Measurements from ENCODE around the gene HABP2. TPM values are rescaled to one million over a fixed set of nuclear protein-coding genes. Genes with fewer than 3 reads are reported as not detected.

The HABP2 gene
- polyA plus RNA-seq, 3 donors: not detected

- Mint-ChIP-seq H3K27me3 (ENCODE audit: low read depth in 3 of 3) (peaks cover 2 to 9% (median 5%) of the 10 kb centered on the region in 3 donors), H3K9me3 (peaks cover 0 to 3% (median 0%) of the 10 kb centered on the region in 7 donors), H3K36me3 (no peaks in the 10 kb centered on the region), H3K27ac (no peak overlapping the region), H3K4me3 (no peak overlapping the region), H3K4me1 (no peaks in the 10 kb centered on the region)
- intact Hi-C loops (cut with micrococcal nuclease): no loop called here
- H3K9me3 ChIP-seq (replicated peaks in 1 of 2; ENCODE audit: control insufficient read depth in 1 of 2, insufficient read depth in 1 of 2, low read length in 2 of 2): no peaks in the 10 kb centered on the region
- H3K4me1 ChIP-seq (ENCODE audit: control insufficient read depth in 1 of 2, insufficient read depth in 2 of 2, low read length in 2 of 2): no peaks in the 10 kb centered on the region
- no peak overlapping the region for H3K4me3 ChIP-seq (replicated peaks in 1 of 3; ENCODE audit: low read depth in 2 of 3, low read length in 3 of 3)
- H3K36me3 ChIP-seq (replicated peaks in 1 of 2; ENCODE audit: control insufficient read depth in 1 of 2, insufficient read depth in 2 of 2, low read length in 2 of 2): no peaks in the 10 kb centered on the region
- H3K27ac ChIP-seq (ENCODE audit: low read depth in 1 of 2, low read length in 2 of 2): no peak overlapping the region
- TF ChIP-seq CTCF (IDR thresholded peaks at IDR 0.05): no peak
- no peak overlapping the region for H2AFZ ChIP-seq (ENCODE audit: insufficient read depth, low read depth, low read length, poor library complexity, severe bottlenecking)
- no peak overlapping the region for H3K9ac ChIP-seq (ENCODE audit: insufficient read depth, low read length, poor library complexity, severe bottlenecking)
- H3K27me3 ChIP-seq (ENCODE audit: control insufficient read depth in 2 of 2, insufficient read depth in 2 of 2, low read length in 2 of 2): no peaks in the 10 kb centered on the region
- H3K79me2 ChIP-seq (ENCODE audit: insufficient read depth, low read length): no peaks in the 10 kb centered on the region
- no peak for DNase-seq
- no peak overlapping the region for H3K4me2 ChIP-seq (replicated peaks; ENCODE audit: extremely low read depth, low read length, poor library complexity, severe bottlenecking)
- WGBS (ENCODE audit: insufficient coverage): 80% methylated on average over 3 of the region's 4 CpGs
- no peaks in the 10 kb centered on the region for H4K20me1 ChIP-seq (ENCODE audit: insufficient read depth, low read length)
Observed at GRCh38 chr10:113576852-113577251, 24.0 kb downstream of the HABP2 start.

GRCh38 chr10:113578773-113579172 is 25.9 kb downstream of the HABP2 start:
- H3K36me3 ChIP-seq (replicated peaks in 1 of 2; ENCODE audit: control insufficient read depth in 1 of 2, insufficient read depth in 2 of 2, low read length in 2 of 2): no peaks in the 10 kb centered on the region
- H3K9me3 ChIP-seq (replicated peaks in 1 of 2; ENCODE audit: control insufficient read depth in 1 of 2, insufficient read depth in 1 of 2, low read length in 2 of 2): no peaks in the 10 kb centered on the region
- no peak for DNase-seq
- WGBS (ENCODE audit: insufficient coverage): no CpG with 5 or more reads among the region's 1 CpG
- H2AFZ ChIP-seq (ENCODE audit: insufficient read depth, low read depth, low read length, poor library complexity, severe bottlenecking): no peak overlapping the region
- H3K27me3 ChIP-seq (ENCODE audit: control insufficient read depth in 2 of 2, insufficient read depth in 2 of 2, low read length in 2 of 2): no peaks in the 10 kb centered on the region
- TF ChIP-seq CTCF (IDR thresholded peaks at IDR 0.05): no peak
- Mint-ChIP-seq H3K9me3 (no peaks in the 10 kb centered on the region), H3K36me3 (no peaks in the 10 kb centered on the region), H3K27me3 (ENCODE audit: low read depth in 3 of 3) (peaks cover 2 to 5% (median 5%) of the 10 kb centered on the region in 3 donors), H3K27ac (no peak overlapping the region), H3K4me3 (no peak overlapping the region), H3K4me1 (no peaks in the 10 kb centered on the region)
- H3K4me1 ChIP-seq (ENCODE audit: control insufficient read depth in 1 of 2, insufficient read depth in 2 of 2, low read length in 2 of 2): no peaks in the 10 kb centered on the region
- H4K20me1 ChIP-seq (ENCODE audit: insufficient read depth, low read length): no peaks in the 10 kb centered on the region
- H3K4me3 ChIP-seq (replicated peaks in 1 of 3; ENCODE audit: low read depth in 2 of 3, low read length in 3 of 3): no peak overlapping the region
- intact Hi-C loops (cut with micrococcal nuclease): no loop called here
- no peak overlapping the region for H3K9ac ChIP-seq (ENCODE audit: insufficient read depth, low read length, poor library complexity, severe bottlenecking)
- no peaks in the 10 kb centered on the region for H3K79me2 ChIP-seq (ENCODE audit: insufficient read depth, low read length)
- no peak overlapping the region for H3K4me2 ChIP-seq (replicated peaks; ENCODE audit: extremely low read depth, low read length, poor library complexity, severe bottlenecking)
- no peak overlapping the region for H3K27ac ChIP-seq (ENCODE audit: low read depth in 1 of 2, low read length in 2 of 2)

Data from CD14-positive monocyte (primary cell).